ENCODE data around the gene KRTAP10-9.

DNA sequence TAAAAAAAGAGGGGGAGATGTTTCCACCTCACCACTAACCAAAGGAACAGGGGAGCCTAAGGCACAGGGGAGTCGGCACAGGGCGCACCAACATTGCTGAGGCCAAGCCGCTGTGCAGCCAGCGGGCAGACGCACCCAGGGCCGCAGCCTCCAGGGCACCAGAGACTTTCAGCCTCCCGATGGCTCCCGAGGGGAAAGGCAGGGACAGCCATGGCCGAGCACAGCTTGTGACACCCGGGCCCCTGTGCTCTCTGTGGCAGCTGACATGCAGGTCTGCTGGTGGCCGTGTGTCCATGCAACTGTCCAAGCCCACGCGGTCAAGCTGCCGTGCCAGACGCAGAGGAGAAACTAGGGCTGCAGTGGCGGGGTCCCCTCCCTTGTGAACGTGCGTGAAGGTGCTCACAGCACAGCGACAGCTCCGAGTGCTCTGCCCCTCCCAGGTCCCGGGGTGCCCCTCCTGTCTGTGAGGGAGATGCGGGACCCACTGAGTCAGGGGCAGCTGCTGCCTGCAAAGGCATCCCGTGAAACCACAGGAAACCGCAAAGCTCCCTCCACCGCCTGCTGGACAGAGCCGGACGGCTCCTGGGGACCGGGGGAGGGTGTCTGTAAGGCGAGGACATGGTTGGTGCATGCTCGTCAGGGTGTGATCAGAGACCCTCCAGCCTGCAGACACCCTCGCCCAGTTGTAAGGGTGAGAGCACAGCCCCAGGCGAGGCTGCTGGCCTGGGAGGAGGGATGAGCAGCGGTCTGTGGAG lies 21.8 kb downstream of the KRTAP10-9 start:
- TF ChIP-seq POLR2A (IDR thresholded peaks at IDR 0.05; ENCODE audit: low read length) (no peak), GATA1 (IDR thresholded peaks at IDR 0.05; ENCODE audit: low read depth, low read length) (no peak)
